ENCODE measurements around the gene KRTAP1-4.
"Not testable (repeated sequence)": the region's sequence is repeated elsewhere in the genome, so short reads cannot be mapped to it uniquely, and the experiment has no call there.

Gene KRTAP1-4

DNA sequence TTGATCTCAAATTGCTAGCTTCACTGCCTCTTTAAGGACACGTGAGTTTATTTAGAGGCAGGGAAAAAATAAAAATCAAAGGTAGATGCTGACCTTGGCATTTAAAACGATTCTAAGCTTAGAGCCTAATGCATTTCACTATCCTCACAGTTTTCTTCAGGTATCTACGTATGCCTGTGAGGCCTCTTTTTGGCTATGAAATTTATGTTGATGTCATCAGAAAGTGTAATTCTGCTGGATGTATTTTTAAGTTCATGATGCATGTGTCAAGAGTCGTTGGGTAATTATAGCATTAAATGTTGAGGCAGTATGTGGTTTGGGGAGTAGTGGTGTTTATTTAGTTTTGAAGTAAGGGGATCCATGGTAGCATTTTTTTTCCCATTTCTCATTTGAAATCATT is 26.1 kb downstream of the KRTAP1-4 start:
- no peak for DNase-seq (ENCODE audit: low spot score)

DNA sequence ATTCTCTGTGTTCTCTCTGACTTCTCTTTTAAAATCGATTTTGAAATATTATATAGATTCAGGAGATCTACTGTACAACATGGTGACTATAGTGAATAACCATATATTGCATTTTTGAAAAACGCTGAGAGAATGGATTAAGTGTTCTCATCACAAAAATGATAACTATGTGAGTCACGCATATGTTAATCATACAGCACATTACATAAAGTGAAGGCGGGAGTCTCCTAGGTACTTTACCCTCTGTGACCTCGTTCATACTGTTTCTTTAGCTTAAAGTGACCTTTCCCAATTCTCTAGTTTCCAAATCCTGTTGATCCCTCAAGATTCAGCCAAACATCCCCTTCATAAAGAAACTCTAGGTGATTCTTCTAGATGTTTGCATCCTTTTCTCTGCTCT is 27.2 kb downstream of the KRTAP1-4 start:
- DNase-seq (ENCODE audit: low spot score): no peak

DNA sequence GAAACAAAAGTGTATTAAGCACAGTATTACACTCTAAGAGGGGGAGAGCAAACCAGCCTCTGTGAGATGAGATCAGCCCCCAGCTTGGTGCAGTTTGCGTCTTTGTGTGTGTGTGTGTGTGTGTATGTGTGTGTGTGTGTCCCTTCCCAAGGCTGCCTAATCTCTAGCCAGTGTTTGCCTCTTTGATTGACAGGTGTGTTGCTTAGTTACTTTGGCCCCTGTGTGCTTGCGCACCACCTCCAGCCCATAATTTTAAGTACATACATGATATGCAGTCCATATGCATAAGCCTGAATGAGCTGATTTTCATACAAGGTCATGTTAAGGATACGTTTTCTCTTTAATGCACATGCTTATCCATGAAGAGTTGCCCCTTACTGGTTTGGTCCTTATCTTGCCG is 28.2 kb downstream of the KRTAP1-4 start:
- DNase-seq (ENCODE audit: low spot score): no peak

DNA sequence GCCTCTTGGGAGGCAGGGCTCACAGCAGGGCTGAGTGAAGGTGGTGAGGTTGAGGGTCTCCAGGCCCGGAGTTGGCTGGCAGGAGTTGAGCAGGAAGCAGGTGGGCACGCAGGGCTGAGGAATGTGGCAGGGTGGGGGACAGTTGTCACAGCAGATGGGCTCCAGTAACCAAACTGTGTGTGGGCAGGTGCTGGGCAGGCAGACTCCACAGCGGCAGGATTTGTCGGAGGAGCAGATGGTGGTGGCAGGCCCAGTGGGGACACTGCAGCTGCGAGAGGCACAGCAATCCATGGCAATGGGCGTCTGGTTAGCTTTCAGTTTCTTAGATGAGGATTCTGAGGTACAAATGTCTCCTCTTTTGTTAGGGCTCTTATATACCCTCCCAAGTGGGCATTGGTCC is 30.4 kb downstream of the KRTAP1-4 start, which contains the start of gene KRTAP3-2:
KRTAP3-2 (minus strand) TSS at position 344 of the 400 bp plus-strand sequence; CDS start at position 291, 53 bp downstream.
- DNase-seq (ENCODE audit: low spot score): not testable (repeated sequence)

DNA sequence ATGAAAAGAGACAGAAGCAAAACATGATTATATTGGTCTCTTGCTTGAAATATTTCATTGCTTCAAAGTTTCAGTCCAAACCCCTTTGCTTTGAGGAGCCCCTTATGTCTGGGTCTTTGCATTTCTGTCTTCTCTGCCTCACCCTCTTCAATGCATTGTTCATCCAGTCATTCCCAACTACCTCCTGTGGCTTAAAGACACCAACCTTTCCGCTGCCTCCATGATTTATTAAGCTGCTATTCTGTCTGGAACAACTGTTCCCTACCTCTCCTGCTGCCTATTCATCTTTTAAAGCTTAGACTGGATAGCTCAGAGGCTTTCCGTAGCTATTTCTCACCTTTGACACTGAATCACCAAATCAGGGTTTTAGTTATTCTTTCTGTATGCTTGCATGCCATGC is 32.6 kb downstream of the KRTAP1-4 start:
- DNase-seq (ENCODE audit: low spot score): no peak

DNA sequence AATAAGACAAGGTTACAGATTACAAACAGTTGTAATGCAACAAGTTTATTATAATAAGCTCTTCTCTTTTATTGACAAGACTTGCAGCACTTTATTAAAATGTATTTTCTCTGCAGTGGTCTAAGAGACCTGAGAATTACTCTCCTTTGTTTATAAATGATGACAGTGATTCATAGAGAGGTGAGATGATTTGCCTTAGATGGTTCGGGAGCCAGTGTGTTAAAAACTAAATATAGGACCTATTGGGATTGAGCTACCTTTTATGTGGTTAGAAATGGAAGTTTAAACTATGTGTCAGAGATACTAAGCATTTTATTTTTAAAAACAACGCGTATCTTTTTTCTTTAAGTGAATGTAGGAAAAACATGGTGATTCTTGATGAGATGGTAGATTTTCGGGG is 33.2 kb downstream of the KRTAP1-4 start:
- no peak for DNase-seq (ENCODE audit: low spot score)

DNA sequence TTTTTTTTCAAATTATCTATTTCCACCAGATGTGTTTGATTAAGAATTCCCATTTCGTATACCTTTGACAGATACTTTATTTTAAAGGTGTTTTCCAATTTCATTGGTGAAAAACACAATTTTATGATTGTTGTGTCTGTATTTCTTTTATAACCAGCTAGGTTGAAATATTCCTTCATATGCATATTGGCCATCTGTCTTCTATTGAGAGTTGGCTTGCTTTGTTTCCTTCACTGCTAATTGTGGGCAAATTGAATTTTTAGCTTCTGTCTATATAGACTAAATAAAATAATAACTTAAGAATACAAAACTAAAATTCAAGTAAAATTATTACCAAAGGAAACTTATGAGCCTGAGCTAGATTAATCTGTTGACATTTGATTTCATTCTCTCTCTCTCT is 34.9 kb downstream of the KRTAP1-4 start:
- DNase-seq (ENCODE audit: low spot score): no peak

DNA sequence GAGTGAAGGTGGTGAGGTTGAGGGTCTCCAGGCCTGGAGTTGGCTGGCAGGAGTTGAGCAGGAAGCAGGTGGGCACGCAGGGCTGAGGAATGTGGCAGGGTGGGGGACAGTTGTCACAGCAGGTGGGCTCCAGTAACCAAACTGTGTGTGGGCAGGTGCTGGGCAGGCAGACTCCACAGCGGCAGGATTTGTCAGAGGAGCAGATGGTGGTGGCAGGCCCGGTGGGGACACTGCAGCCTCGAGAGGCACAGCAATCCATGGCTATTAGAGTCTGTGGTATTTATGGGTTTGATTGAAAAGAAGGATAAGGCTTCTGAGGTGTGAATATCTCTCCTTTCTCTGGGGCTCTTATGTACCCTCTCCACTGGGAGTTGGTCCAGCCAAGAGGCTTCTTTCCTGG is 36.2 kb downstream of the KRTAP1-4 start, which contains the start of gene KRTAP3-3:
KRTAP3-3 (minus strand) TSS at position 326 of the 400 bp plus-strand sequence; CDS start at position 259, 67 bp downstream.
- DNase-seq (ENCODE audit: low spot score): no peak

DNA sequence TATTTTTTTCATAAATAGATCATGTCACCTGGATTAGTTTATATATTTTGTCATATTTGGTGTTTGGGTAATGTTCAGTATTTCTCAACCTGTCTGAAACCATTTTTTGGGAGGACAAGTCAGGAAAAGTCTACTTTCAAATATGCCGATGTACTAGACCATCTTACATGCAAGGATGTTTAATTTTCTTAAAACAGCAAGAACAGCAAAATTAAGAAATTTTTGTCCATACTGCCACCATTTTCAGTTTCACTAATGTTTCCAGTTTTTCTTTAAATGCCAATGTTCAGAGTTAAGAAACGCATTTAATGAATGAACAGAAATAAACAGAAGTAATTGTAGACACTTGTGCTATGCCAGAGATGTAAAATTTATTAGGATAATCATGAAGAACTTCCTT is 36.9 kb downstream of the KRTAP1-4 start:
- no peak for DNase-seq (ENCODE audit: low spot score)

DNA sequence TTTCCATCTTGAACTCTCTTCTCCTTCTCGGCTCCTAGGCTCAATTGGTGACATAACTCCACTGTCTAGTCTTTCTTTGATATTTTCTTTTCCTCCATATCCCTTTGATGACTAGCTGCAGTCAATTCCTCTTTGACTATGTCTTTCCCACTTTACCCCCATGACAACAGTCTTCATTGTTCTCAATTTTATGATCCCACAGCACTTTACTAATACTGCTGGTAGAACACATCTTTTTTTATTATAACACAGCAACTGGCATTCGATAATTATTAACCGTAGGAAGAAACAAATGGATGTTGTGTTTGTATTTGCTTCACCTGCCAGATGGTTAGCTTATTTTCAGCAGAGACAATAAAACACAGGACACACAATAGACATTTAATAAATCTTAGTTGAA is 37.3 kb downstream of the KRTAP1-4 start:
- DNase-seq (ENCODE audit: low spot score): no peak

DNA sequence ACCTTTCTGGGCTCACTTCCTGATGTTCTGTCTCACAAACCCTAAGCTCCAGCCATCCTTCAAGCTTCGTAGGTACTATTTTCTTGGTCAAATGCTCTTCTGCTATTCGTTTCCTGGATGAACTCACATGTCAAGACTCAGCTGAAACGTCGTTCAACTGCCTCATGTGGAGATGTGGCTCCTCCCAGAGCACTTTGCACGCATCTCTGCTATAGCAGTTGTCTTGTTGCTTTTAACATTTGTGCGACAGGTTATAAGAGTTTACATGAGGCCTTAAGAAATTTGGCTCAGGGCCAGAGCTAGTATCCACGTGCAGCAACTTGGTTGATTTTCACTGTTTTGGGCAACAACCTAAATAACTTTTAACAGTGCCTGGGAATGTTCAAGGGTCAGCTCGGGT is 43.1 kb downstream of the KRTAP1-4 start:
- DNase-seq (ENCODE audit: low spot score): no peak

DNA sequence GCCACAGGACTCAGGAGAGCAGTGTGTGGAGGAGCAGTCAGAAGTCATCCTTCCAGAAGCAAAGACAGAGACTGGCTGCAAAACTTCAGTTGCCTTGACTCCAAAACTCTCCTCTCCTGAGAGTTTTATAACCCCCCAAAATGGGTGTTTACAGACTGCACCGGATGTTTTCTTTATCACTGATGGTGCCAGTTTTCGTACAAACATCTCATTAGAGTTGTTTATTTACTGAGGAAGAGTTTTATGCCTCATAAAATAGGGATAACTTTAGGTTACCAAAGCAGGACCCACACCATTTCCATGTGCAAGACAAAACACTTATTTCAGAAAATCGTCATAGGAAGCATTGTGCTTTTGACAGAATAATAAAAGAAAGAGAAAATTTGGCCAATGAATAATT is 45.8 kb downstream of the KRTAP1-4 start, which contains the start of gene KRT40:
KRT40 (minus strand) TSS at position 101 of the 400 bp plus-strand sequence; CDS start at position 48, 53 bp downstream.
- DNase-seq (ENCODE audit: low spot score): no peak

DNA sequence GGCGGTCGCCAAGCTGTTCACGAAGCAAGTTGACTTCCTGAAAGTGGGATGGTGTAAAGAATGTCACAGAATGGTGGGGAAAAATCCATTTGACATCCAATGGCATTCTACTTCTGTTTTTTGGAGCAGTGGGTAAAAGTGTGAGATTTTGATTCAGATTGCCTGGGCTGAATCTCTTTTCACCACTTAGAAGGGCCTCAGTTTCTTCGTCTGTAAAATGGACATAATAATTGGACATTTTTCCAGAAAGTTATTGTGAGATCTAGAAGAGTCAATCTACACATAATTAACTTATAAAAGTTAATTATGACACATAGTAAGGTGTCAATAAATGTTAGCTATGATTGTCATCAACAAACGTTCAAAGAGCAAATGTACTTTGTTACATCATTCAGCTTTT is 48.9 kb downstream of the KRTAP1-4 start:
- DNase-seq (ENCODE audit: low spot score): no peak

DNA sequence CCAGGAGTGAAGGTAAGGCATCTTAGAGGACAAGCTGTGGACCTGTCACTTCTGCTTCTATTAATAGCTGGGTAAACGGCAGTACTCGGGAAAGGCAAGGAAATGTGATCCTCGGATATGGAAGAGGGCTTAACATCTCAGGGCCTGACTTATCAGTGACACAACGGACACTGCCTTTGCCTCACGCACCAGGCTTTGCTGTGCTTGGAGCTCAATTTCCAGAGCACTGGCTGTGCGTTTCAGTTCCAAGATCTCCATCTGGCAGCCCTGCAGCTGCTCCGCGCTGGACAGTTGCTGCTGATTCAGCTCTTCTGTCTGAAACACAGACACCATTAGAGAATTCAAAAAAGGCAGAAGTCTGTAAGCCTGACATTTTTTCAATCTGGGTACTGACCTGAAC is 49.4 kb downstream of the KRTAP1-4 start:
- no peak for DNase-seq (ENCODE audit: low spot score)

DNA sequence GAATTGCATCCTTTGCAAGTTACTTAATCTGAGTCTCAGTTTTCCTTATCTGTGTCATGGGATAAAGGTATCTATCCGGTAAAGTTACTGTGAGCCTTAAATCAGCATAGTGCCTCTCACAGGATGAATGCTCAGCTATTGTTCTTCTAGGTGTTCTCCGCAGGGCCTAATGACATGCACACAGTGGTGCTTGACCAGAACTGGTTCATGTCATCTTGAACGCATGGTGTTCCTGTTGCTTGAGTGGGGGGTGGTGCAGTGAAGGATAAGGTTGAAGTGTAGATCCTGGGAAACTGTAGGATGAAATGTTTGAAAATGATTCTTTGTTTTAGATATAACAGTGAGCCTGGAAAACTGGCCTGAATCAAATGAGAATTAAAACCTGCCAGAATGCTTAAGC is 49.9 kb downstream of the KRTAP1-4 start:
- no peak for DNase-seq (ENCODE audit: low spot score)
